Mucosa of stomach (tissue), 1 donor: ENCODE results near the gene LINS1.

Experiments
- H3K27me3 ChIP-seq: one replicate; pipeline ENCODE4 v1.7.0; 2013; ENCODE audit warnings: mild to moderate bottlenecking, low read length; ENCODE audit not compliant: control insufficient read depth, insufficient read depth
- H3K36me3 ChIP-seq: one replicate; pipeline ENCODE4 v1.7.0; 2013; ENCODE audit warnings: low read length; ENCODE audit not compliant: control insufficient read depth, insufficient read depth
- H3K4me1 ChIP-seq: one replicate; pipeline ENCODE4 v1.7.0; 2013; ENCODE audit warnings: mild to moderate bottlenecking, low read length; ENCODE audit not compliant: control insufficient read depth, insufficient read depth
- H3K4me3 ChIP-seq: one replicate; pipeline ENCODE4 v1.7.0; 2013; ENCODE audit warnings: low read length
- H3K9ac ChIP-seq: one replicate; pipeline ENCODE4 v1.7.0; 2013; ENCODE audit warnings: mild to moderate bottlenecking, low read length, moderate library complexity
- H3K9me3 ChIP-seq: one replicate; pipeline ENCODE4 v1.7.0; 2013; ENCODE audit warnings: mild to moderate bottlenecking, low read length, moderate library complexity; ENCODE audit not compliant: control insufficient read depth
- donor health status: Pancreatic carcinoma.

LINS1 gene

GRCh38 chr15:100602064-100602822 lies at the start of gene LINS1, which contains the start of gene ASB7:
Gene LINS1, minus strand, starts transcription at chr15:100602184. Its CDS starts 21,342 bp downstream, at chr15:100580842.
Gene ASB7, plus strand, starts transcription at chr15:100602589. Its CDS starts 9,628 bp downstream, at chr15:100612217.
- Histone ChIP-seq H3K27me3 (no peaks in the 10 kb centered on the region), H3K9me3 (no peaks in the 10 kb centered on the region), H3K4me1 (peaks cover 7% of the 10 kb centered on the region), H3K36me3 (no peaks in the 10 kb centered on the region), H3K4me3 (peak within 1 kb of the TSS; percentile 82), H3K9ac (peak within 1 kb of the TSS; percentile 95)

GRCh38 chr15:100651253-100651652 lies 49.3 kb upstream of the LINS1 start:
- Histone ChIP-seq H3K9ac (no peak overlapping the region), H3K4me1 (no peaks in the 10 kb centered on the region), H3K9me3 (no peaks in the 10 kb centered on the region), H3K4me3 (no peak overlapping the region), H3K27me3 (no peaks in the 10 kb centered on the region), H3K36me3 (no peaks in the 10 kb centered on the region)

GRCh38 chr15:100650685-100651084 lies 48.7 kb upstream of the LINS1 start:
- H3K4me1 ChIP-seq: no peaks in the 10 kb centered on the region
- no peak overlapping the region for H3K9ac ChIP-seq
- no peaks in the 10 kb centered on the region for H3K36me3 ChIP-seq
- H3K4me3 ChIP-seq: no peak overlapping the region
- no peaks in the 10 kb centered on the region for H3K9me3 ChIP-seq
- no peaks in the 10 kb centered on the region for H3K27me3 ChIP-seq

GRCh38 chr15:100648951-100649350 lies 47.0 kb upstream of the LINS1 start:
- no peaks in the 10 kb centered on the region for H3K4me1 ChIP-seq

GRCh38 chr15:100645671-100646070 lies 43.7 kb upstream of the LINS1 start:
- no peaks in the 10 kb centered on the region for H3K36me3 ChIP-seq
- no peaks in the 10 kb centered on the region for H3K27me3 ChIP-seq
- H3K4me1 ChIP-seq: no peaks in the 10 kb centered on the region
- H3K9me3 ChIP-seq: no peaks in the 10 kb centered on the region
- no peak overlapping the region for H3K4me3 ChIP-seq
- no peak overlapping the region for H3K9ac ChIP-seq

More at GRCh38 chr15:100648951-100649350, 47.0 kb upstream of the LINS1 start:
- H3K36me3 ChIP-seq: no peaks in the 10 kb centered on the region
- H3K4me3 ChIP-seq: no peak overlapping the region
- H3K9me3 ChIP-seq: no peaks in the 10 kb centered on the region
- no peaks in the 10 kb centered on the region for H3K27me3 ChIP-seq
- H3K9ac ChIP-seq: no peak overlapping the region

- H3K27me3 ChIP-seq: no peaks in the 10 kb centered on the region
- no peaks in the 10 kb centered on the region for H3K9me3 ChIP-seq
- H3K4me3 ChIP-seq: no peak overlapping the region
- no peak overlapping the region for H3K9ac ChIP-seq
- no peaks in the 10 kb centered on the region for H3K36me3 ChIP-seq
- H3K4me1 ChIP-seq: no peaks in the 10 kb centered on the region
These were observed 41.0 kb upstream of the LINS1 start for GRCh38 chr15:100642950-100643338.

- Histone ChIP-seq H3K4me1 (no peaks in the 10 kb centered on the region), H3K27me3 (no peaks in the 10 kb centered on the region), H3K36me3 (no peaks in the 10 kb centered on the region), H3K4me3 (no peak overlapping the region), H3K9me3 (no peaks in the 10 kb centered on the region), H3K9ac (no peak overlapping the region)
These were observed 40.4 kb upstream of the LINS1 start for GRCh38 chr15:100642213-100642949.

GRCh38 chr15:100638177-100638730 lies 36.3 kb upstream of the LINS1 start:
- no peak overlapping the region for H3K4me3 ChIP-seq
- H3K4me1 ChIP-seq: peaks cover 3% of the 10 kb centered on the region
- no peaks in the 10 kb centered on the region for H3K9me3 ChIP-seq
- H3K36me3 ChIP-seq: no peaks in the 10 kb centered on the region
- H3K9ac ChIP-seq: no peak overlapping the region
- H3K27me3 ChIP-seq: no peaks in the 10 kb centered on the region

- peaks cover 3% of the 10 kb centered on the region for H3K4me1 ChIP-seq
- no peak overlapping the region for H3K4me3 ChIP-seq
- no peaks in the 10 kb centered on the region for H3K9me3 ChIP-seq
- no peaks in the 10 kb centered on the region for H3K27me3 ChIP-seq
- H3K36me3 ChIP-seq: no peaks in the 10 kb centered on the region
- no peak overlapping the region for H3K9ac ChIP-seq
These were observed 33.6 kb upstream of the LINS1 start for GRCh38 chr15:100635406-100636071.

GRCh38 chr15:100633763-100634075 lies 31.7 kb upstream of the LINS1 start:
- Histone ChIP-seq H3K4me3 (no peak overlapping the region), H3K36me3 (no peaks in the 10 kb centered on the region), H3K27me3 (no peaks in the 10 kb centered on the region), H3K9me3 (no peaks in the 10 kb centered on the region), H3K9ac (no peak overlapping the region), H3K4me1 (peaks cover 3% of the 10 kb centered on the region)

GRCh38 chr15:100631831-100632230 lies 29.8 kb upstream of the LINS1 start:
- H3K4me1 ChIP-seq: peaks cover 3% of the 10 kb centered on the region
- H3K36me3 ChIP-seq: no peaks in the 10 kb centered on the region

GRCh38 chr15:100628746-100629145 lies 26.8 kb upstream of the LINS1 start:
- Histone ChIP-seq H3K36me3 (no peaks in the 10 kb centered on the region), H3K9me3 (no peaks in the 10 kb centered on the region), H3K9ac (no peak overlapping the region), H3K27me3 (no peaks in the 10 kb centered on the region), H3K4me3 (no peak overlapping the region), H3K4me1 (no peaks in the 10 kb centered on the region)

More at GRCh38 chr15:100631831-100632230, 29.8 kb upstream of the LINS1 start:
- Histone ChIP-seq H3K9me3 (no peaks in the 10 kb centered on the region), H3K27me3 (no peaks in the 10 kb centered on the region), H3K9ac (no peak overlapping the region), H3K4me3 (no peak overlapping the region)
